Loucy (cell line): ENCODE measurements around the gene ASZ1.

ENCODE experiments used
- H2AFZ ChIP-seq: fragments of 200-600 bp; sonication (generic); 2 replicates; pipeline ENCODE4 v1.6.0; 2016; ENCODE audit warnings: antibody characterized with exemption, mild to moderate bottlenecking, low read length, moderate library complexity
- H3F3A ChIP-seq: fragments of 200-600 bp; 2 replicates; pipeline ENCODE4 v1.6.0; 2016; ENCODE audit warnings: antibody characterized with exemption, low read depth, mild to moderate bottlenecking
- H3K27me3 ChIP-seq: fragments of 200-600 bp; sonication (generic); 2 replicates; pipeline ENCODE4 v1.6.1; 2014; ENCODE audit warnings: low read length, mild to moderate bottlenecking; ENCODE audit not compliant: insufficient read depth, poor library complexity, severe bottlenecking
- H3K36me3 ChIP-seq: fragments of 200-600 bp; sonication (generic); 2 replicates; pipeline ENCODE4 v1.6.1; 2016; ENCODE audit warnings: low read length; ENCODE audit not compliant: insufficient read depth
- H3K4me1 ChIP-seq: fragments of 200-600 bp; sonication (generic); 2 replicates; pipeline ENCODE4 v1.5.1; 2014; ENCODE audit warnings: low read length, mild to moderate bottlenecking; ENCODE audit not compliant: insufficient read depth, poor library complexity, severe bottlenecking
- H3K4me2 ChIP-seq: fragments of 200-600 bp; sonication (generic); 2 replicates; pipeline ENCODE4 v1.6.0; 2014; ENCODE audit warnings: antibody characterized with exemption, low read length, low read depth, mild to moderate bottlenecking; ENCODE audit not compliant: poor library complexity, severe bottlenecking
- H3K4me3 ChIP-seq: fragments of 200-600 bp; sonication (generic); 2 replicates; pipeline ENCODE4 v1.5.1; 2014; ENCODE audit warnings: low read length, mild to moderate bottlenecking, mixed read lengths; ENCODE audit not compliant: poor library complexity, severe bottlenecking
- H3K79me2 ChIP-seq: fragments of 200-600 bp; sonication (generic); 2 replicates; pipeline ENCODE4 v1.6.1; 2014; ENCODE audit warnings: low read length; ENCODE audit not compliant: insufficient read depth
- H3K9ac ChIP-seq: fragments of 200-600 bp; sonication (generic); 2 replicates; pipeline ENCODE4 v1.6.0; 2014; ENCODE audit warnings: mild to moderate bottlenecking, low read depth, low read length, moderate library complexity; ENCODE audit not compliant: poor library complexity, severe bottlenecking
- H3K9me2 ChIP-seq: fragments of 200-600 bp; sonication (generic); replicated peaks from 2 replicates; pipeline ENCODE4 v1.6.1; 2016; ENCODE audit warnings: low read depth, low read length, mixed read lengths
- H3K9me3 ChIP-seq: fragments of 200-600 bp; sonication (generic); 2 replicates; pipeline ENCODE4 v1.6.1; 2014; ENCODE audit warnings: mild to moderate bottlenecking, antibody characterized with exemption, low read length, low read depth; ENCODE audit not compliant: insufficient read depth
- H4K20me1 ChIP-seq: fragments of 200-600 bp; sonication (generic); 2 replicates; pipeline ENCODE4 v1.6.0; 2014; ENCODE audit warnings: antibody characterized with exemption, low read length, mild to moderate bottlenecking; ENCODE audit not compliant: insufficient read depth, poor library complexity, severe bottlenecking
- CTCF ChIP-seq: fragments of 200-600 bp; sonication (generic); conservative IDR thresholded peaks from 2 replicates; pipeline ENCODE4 v1.5.1; 2014; ENCODE audit warnings: mild to moderate bottlenecking, antibody characterized with exemption, low read length
- EZH2phosphoT487 ChIP-seq: fragments of 200-600 bp; IDR thresholded peaks from 2 replicates; pipeline ENCODE4 v1.6.1; 2018; ENCODE audit warnings: antibody characterized with exemption, mild to moderate bottlenecking, moderate library complexity, borderline replicate concordance

The ASZ1 gene, protein sequence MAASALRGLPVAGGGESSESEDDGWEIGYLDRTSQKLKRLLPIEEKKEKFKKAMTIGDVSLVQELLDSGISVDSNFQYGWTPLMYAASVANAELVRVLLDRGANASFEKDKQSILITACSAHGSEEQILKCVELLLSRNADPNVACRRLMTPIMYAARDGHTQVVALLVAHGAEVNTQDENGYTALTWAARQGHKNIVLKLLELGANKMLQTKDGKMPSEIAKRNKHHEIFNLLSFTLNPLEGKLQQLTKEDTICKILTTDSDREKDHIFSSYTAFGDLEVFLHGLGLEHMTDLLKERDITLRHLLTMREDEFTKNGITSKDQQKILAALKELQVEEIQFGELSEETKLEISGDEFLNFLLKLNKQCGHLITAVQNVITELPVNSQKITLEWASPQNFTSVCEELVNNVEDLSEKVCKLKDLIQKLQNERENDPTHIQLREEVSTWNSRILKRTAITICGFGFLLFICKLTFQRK

DNA sequence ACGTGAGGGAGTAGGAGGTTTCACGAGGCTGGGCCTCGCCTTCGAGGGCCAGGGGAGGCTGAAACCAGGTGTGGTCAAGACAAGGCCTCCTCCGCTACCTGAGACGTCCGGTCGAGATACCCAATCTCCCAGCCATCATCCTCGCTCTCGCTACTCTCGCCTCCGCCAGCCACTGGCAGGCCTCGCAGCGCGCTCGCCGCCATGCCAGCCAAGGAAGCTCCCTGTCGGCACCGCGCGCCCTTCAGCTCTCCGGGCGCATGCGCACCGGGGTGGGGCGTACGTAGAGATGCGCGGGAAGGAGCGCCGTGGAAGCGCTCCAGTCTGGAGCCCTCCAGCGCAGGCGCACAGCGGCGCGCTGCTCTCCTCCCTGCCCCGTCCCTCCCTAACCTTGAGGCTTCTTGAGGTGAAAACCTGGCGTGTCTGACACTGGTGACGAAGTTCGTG is at the start of gene ASZ1:
Gene ASZ1 (minus strand): TSS at position 236 of the 444 bp plus-strand sequence. CDS start 33 bp downstream, at position 203.
- no peak for TF ChIP-seq EZH2phosphoT487
- H3K9me3 ChIP-seq, result no peaks in the 10 kb centered on the region
- H3K4me3 ChIP-seq, result no peak within 1 kb of the TSS
- no peaks in the 10 kb centered on the region for H3K36me3 ChIP-seq
- no peaks in the 10 kb centered on the region for H3K27me3 ChIP-seq
- H3K4me1 ChIP-seq, result no peaks in the 10 kb centered on the region
- no peaks in the 10 kb centered on the region for H3F3A ChIP-seq
- no peak within 1 kb of the TSS for H3K4me2 ChIP-seq
- no peak within 1 kb of the TSS for H3K9ac ChIP-seq
- no peak within 1 kb of the TSS for H2AFZ ChIP-seq
- no peaks in the 10 kb centered on the region for H3K9me2 ChIP-seq
- H4K20me1 ChIP-seq, result no peaks in the 10 kb centered on the region
- no peaks in the 10 kb centered on the region for H3K79me2 ChIP-seq

DNA sequence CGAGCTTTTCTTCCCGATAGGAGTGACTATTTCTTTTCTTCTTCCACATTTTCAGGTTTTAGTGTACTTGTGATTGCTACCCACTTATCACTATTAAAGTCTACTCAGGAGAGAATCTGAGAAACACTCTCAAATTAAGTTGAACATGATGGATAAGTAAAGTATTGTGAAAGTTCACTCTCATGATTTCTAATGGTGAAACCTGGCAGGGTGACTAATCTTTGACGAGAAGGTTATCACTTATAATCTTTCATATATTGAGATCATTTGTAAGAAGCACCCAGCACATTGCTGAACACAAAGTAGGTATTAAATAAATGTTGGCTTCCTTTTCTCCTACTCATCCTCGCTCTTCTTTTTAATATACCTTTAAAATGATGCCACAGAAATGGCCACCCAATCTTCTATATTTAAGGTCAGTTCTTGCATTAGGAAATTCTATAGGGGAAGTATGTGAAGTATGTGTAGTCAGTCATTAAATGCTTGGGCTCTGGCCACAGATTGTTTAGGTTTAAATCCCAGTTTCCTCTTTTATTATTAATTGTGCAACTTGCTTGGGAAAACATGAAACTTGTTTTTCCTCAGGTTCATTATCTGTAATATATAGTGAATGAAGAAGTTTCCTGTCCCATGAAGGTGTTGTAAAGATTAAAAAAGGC is 49.4 kb upstream of the ASZ1 start:
- Histone ChIP-seq H3K9me2 (no peaks in the 10 kb centered on the region), H3F3A (no peaks in the 10 kb centered on the region), H3K4me1 (no peaks in the 10 kb centered on the region), H3K27me3 (no peaks in the 10 kb centered on the region), H3K79me2 (no peaks in the 10 kb centered on the region), H3K9me3 (no peaks in the 10 kb centered on the region), H3K36me3 (no peaks in the 10 kb centered on the region), H2AFZ (no peak overlapping the region), H3K4me2 (no peak overlapping the region), H3K9ac (no peak overlapping the region), H4K20me1 (no peaks in the 10 kb centered on the region), H3K4me3 (no peak overlapping the region)
- TF ChIP-seq CTCF (no peak), EZH2phosphoT487 (no peak)

- no peaks in the 10 kb centered on the region for H3K79me2 ChIP-seq
Measured at GRCh38 chr7:117472335-117472734, 45.0 kb upstream of the ASZ1 start.

More at GRCh38 chr7:117472335-117472734, 45.0 kb upstream of the ASZ1 start:
- TF ChIP-seq EZH2phosphoT487 (no peak), CTCF (no peak)
- H3K9me2 ChIP-seq, result no peaks in the 10 kb centered on the region
- H3K9ac ChIP-seq, result no peak overlapping the region
- H3K36me3 ChIP-seq, result no peaks in the 10 kb centered on the region
- H3K27me3 ChIP-seq, result no peaks in the 10 kb centered on the region
- H2AFZ ChIP-seq, result no peak overlapping the region
- H3K4me2 ChIP-seq, result no peak overlapping the region
- H3K9me3 ChIP-seq, result no peaks in the 10 kb centered on the region
- no peaks in the 10 kb centered on the region for H4K20me1 ChIP-seq
- no peaks in the 10 kb centered on the region for H3F3A ChIP-seq
- H3K4me3 ChIP-seq, result no peak overlapping the region
- no peaks in the 10 kb centered on the region for H3K4me1 ChIP-seq
